HUDEP-2 (cell line): Measurements from ENCODE around the gene FASN.
A peak's percentile ranks its signal among the peaks of the same experiment; 100 is the strongest.

Experiments used
- DNase-seq, 76 experiments: peaks; one replicate each; lab custom pipeline; 2025; ENCODE audit not compliant: unreplicated experiment in 76 of 76; lab: John Stamatoyannopoulos, UW

The FASN gene

GRCh38 chr17:82030470-82031302 is 67.3 kb downstream of the FASN start:
- DNase-seq = peak in 73 of 76 experiments; percentile 12 to 87 (median 68)

- no peak for DNase-seq
These were observed 68.0 kb downstream of the FASN start for GRCh38 chr17:82029990-82030469.

- DNase-seq = no peak
These were observed 68.6 kb downstream of the FASN start for GRCh38 chr17:82029391-82029790.

GRCh38 chr17:82028966-82029365 is 69.1 kb downstream of the FASN start:
- no peak for DNase-seq
